ENCODE results near the gene RASAL2. TPM values are rescaled to one million over a fixed set of nuclear protein-coding genes. Genes with fewer than 3 reads are reported as not detected.
A peak's percentile ranks its signal among the peaks of the same experiment; 100 is the strongest.

RASAL2 gene
- total RNA-seq: 10 to 100 TPM; 10.7 to 31.5 (median 16.0) TPM
- polyA plus RNA-seq: 10 to 100 TPM in 1 of 3 donors, 1 to 10 TPM in 2; 2.4 to 18.6 (median 4.4) TPM
- long read RNA-seq, donor 1, transcript RASAL2-204 (2 exons, 650 nt): major isoform, 5 of 5 reads
- long read RNA-seq, donor 1, partial matches to known transcripts: 0 of 5 reads
- long read RNA-seq, donor 1, other reads (novel, unspliced or antisense): 0 of 5 reads
- long read RNA-seq, donor 2, transcript RASAL2-204 (2 exons, 650 nt): major isoform, 5 of 5 reads
- long read RNA-seq, donor 2, partial matches to known transcripts: 0 of 5 reads
- long read RNA-seq, donor 2, other reads (novel, unspliced or antisense): 0 of 5 reads
- long read RNA-seq, donor 3, partial matches to known transcripts: 0 of 1 reads
- long read RNA-seq, donor 3, other reads (novel, unspliced or antisense): 0 of 1 reads
- long read RNA-seq, donor 4, partial matches to known transcripts: 3 of 4 reads
- long read RNA-seq, donor 4, other reads (novel, unspliced or antisense): 1 of 4 reads
- long read RNA-seq, donor 5, partial matches to known transcripts: 1 of 2 reads
- long read RNA-seq, donor 5, other reads (novel, unspliced or antisense): 1 of 2 reads
- long read RNA-seq, donor 6, partial matches to known transcripts: 0 of 3 reads
- long read RNA-seq, donor 6, other reads (novel, unspliced or antisense): 3 of 3 reads
- long read RNA-seq, donor 7, partial matches to known transcripts: 0 of 1 reads
- long read RNA-seq, donor 7, other reads (novel, unspliced or antisense): 0 of 1 reads
- long read RNA-seq, donor 8, partial matches to known transcripts: 0 of 1 reads
- long read RNA-seq, donor 8, other reads (novel, unspliced or antisense): 0 of 1 reads
- long read RNA-seq, donor 9, partial matches to known transcripts: 0 of 2 reads
- long read RNA-seq, donor 9, other reads (novel, unspliced or antisense): 0 of 2 reads
- long read RNA-seq, donor 10, partial matches to known transcripts: 0 of 1 reads
- long read RNA-seq, donor 10, other reads (novel, unspliced or antisense): 0 of 1 reads

GRCh38 chr1:178093951-178094738 is at the start of gene RASAL2:
Gene RASAL2 (plus strand): TSS chr1:178094104. CDS start chr1:178094493, 389 bp downstream.
- peak within 1 kb of the TSS; percentile 24 to 88 (median 79) for H3K27ac ChIP-seq
- peak within 1 kb of the TSS; percentile 73 to 96 (median 81) for H3K4me3 ChIP-seq
- 0 to 1% (median 1%) methylated on average over 5 to 82 of the region's 82 CpGs for WGBS, 4 donors
- peaks cover 3 to 25% of the 10 kb centered on the region in 2 donors for H3K4me1 ChIP-seq (replicated peaks in 1 of 2)
- peak; percentile 74 to 85 (median 78) for DNase-seq
- TF ChIP-seq POLR2A (IDR thresholded peaks at IDR 0.05): no peak
- TF ChIP-seq, protein P1, sequence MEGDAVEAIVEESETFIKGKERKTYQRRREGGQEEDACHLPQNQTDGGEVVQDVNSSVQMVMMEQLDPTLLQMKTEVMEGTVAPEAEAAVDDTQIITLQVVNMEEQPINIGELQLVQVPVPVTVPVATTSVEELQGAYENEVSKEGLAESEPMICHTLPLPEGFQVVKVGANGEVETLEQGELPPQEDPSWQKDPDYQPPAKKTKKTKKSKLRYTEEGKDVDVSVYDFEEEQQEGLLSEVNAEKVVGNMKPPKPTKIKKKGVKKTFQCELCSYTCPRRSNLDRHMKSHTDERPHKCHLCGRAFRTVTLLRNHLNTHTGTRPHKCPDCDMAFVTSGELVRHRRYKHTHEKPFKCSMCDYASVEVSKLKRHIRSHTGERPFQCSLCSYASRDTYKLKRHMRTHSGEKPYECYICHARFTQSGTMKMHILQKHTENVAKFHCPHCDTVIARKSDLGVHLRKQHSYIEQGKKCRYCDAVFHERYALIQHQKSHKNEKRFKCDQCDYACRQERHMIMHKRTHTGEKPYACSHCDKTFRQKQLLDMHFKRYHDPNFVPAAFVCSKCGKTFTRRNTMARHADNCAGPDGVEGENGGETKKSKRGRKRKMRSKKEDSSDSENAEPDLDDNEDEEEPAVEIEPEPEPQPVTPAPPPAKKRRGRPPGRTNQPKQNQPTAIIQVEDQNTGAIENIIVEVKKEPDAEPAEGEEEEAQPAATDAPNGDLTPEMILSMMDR (IDR thresholded peaks at IDR 0.05): peak in 5 of 6 experiments; percentile 14 to 36 (median 25)
- no peaks in the 10 kb centered on the region for H3K27me3 ChIP-seq
- no peaks in the 10 kb centered on the region for H3K9me3 ChIP-seq (replicated peaks in 1 of 3)
- intact Hi-C loops (cut with DNase I): loop anchor here in 1 of 2 donors (5.0 kb wide), 1 partner anchor 57 kb away; no protein-coding TSS in a partner anchor
- no peaks in the 10 kb centered on the region for H3K36me3 ChIP-seq (replicated peaks in 1 of 2)

DNA sequence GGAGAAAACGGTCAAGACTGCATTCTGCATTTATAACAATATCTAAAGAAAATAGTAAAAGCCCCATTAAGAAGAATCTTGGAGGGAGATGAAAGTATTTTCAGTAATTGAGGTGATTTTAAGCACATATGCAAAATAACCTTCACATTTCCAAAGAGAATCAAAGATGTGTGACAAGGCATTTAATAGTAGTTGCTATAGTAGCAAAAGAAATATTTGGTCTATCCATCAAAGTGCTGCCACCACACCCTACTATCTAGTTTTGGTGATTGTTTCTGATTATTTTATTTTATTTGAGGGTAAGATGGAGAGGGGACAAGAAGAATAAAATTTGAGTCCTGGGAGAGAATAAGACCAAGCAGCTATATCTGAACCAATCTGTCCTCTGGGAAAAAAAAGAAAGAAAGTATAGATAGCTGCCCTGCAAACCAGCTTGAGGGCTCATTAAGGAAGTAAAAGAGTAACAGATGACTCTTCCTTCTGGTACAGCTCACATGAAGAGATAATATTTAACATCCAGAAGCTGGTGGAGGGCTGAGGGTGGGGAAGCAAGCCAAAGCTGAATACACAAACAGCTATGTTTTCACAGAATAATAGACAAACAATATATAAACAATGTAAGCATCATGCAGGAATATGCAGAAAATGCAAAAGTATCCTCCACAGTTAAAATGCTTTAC is 47.2 kb upstream of the RASAL2 start:
- Histone ChIP-seq H3K9me3 (replicated peaks in 1 of 3) (no peaks in the 10 kb centered on the region), H3K36me3 (replicated peaks in 1 of 2) (no peaks in the 10 kb centered on the region), H3K27me3 (no peaks in the 10 kb centered on the region), H3K4me1 (replicated peaks in 1 of 2) (no peaks in the 10 kb centered on the region), H3K4me3 (no peak overlapping the region), H3K27ac (no peak overlapping the region)
- no peak for TF ChIP-seq POLR2A (IDR thresholded peaks at IDR 0.05)
- TF ChIP-seq, protein P1 (IDR thresholded peaks at IDR 0.05): no peak
- no peak for DNase-seq
- intact Hi-C loops (cut with DNase I): no loop called here
- 29 to 77% (median 64%) methylated on average over 1 of the region's 1 CpG for WGBS, 4 donors

GRCh38 chr1:178047403-178048093 is 46.4 kb upstream of the RASAL2 start:
- H3K36me3 ChIP-seq (replicated peaks in 1 of 2): no peaks in the 10 kb centered on the region
- no peak overlapping the region for H3K4me3 ChIP-seq
- DNase-seq: no peak
- no peaks in the 10 kb centered on the region for H3K4me1 ChIP-seq (replicated peaks in 1 of 2)
- TF ChIP-seq, protein P1 (IDR thresholded peaks at IDR 0.05): no peak
- no peak for TF ChIP-seq POLR2A (IDR thresholded peaks at IDR 0.05)
- H3K27me3 ChIP-seq: no peaks in the 10 kb centered on the region
- no peaks in the 10 kb centered on the region for H3K9me3 ChIP-seq (replicated peaks in 1 of 3)
- WGBS, 4 donors: 57 to 66% (median 62%) methylated on average over 2 of the region's 2 CpGs
- no peak overlapping the region for H3K27ac ChIP-seq
- intact Hi-C loops (cut with DNase I): no loop called here

Measured in adrenal gland (tissue), 19 donors.